Measurements from ENCODE around the gene SERPINB1.
"Not testable (repeated sequence)": the region's sequence is repeated elsewhere in the genome, so short reads cannot be mapped to it uniquely, and the experiment has no call there.

DNA sequence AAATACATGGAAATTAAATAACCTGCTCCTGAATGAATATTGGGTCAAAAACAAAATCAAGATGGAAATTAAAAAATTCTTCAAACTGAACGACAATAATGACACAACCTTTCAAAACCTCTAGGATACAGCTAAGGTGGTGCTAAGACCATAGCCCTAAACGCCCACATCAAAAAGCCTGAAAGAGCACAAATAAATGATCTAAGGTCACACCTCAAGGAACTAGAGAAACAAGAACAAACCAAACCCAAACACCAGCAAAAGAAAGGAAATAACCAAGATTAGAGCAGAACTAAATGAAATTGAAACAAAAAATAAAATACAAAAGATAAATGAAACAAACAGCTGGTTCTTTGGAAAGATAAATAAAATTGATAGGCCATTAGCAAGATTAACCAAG, 38.5 kb upstream of the SERPINB1 start:
- TF ChIP-seq, protein P1, sequence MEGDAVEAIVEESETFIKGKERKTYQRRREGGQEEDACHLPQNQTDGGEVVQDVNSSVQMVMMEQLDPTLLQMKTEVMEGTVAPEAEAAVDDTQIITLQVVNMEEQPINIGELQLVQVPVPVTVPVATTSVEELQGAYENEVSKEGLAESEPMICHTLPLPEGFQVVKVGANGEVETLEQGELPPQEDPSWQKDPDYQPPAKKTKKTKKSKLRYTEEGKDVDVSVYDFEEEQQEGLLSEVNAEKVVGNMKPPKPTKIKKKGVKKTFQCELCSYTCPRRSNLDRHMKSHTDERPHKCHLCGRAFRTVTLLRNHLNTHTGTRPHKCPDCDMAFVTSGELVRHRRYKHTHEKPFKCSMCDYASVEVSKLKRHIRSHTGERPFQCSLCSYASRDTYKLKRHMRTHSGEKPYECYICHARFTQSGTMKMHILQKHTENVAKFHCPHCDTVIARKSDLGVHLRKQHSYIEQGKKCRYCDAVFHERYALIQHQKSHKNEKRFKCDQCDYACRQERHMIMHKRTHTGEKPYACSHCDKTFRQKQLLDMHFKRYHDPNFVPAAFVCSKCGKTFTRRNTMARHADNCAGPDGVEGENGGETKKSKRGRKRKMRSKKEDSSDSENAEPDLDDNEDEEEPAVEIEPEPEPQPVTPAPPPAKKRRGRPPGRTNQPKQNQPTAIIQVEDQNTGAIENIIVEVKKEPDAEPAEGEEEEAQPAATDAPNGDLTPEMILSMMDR (IDR thresholded peaks at IDR 0.05), result not testable (repeated sequence)
- not testable (repeated sequence) for TF ChIP-seq POLR2A, EP300 (IDR thresholded peaks at IDR 0.05)

All from tibial nerve (tissue), 4 donors.